ENCODE data around the gene PDS5A. TPM values are rescaled to one million over a fixed set of nuclear protein-coding genes. Genes with fewer than 3 reads are reported as not detected.

Gene PDS5A
- total and polyA plus RNA-seq, 2 donors (not counting 1 experiment from before 2014, with no cell fraction given): 46.9 to 74.0 TPM

- no peak for TF ChIP-seq CTCF (conservative IDR thresholded peaks at IDR 0.05 in 1 of 2, IDR thresholded peaks at IDR 0.05 in 1 of 2; ENCODE audit: low read depth in 1 of 2, low read length in 2 of 2)
- TF ChIP-seq EZH2 (IDR thresholded peaks at IDR 0.05; ENCODE audit: low read length, missing control alignments): no peak
Observed at GRCh38 chr4:39888541-39888940, 89.2 kb downstream of the PDS5A start.

GRCh38 chr4:39883646-39884045 is 94.1 kb downstream of the PDS5A start:
- no peak for TF ChIP-seq CTCF (conservative IDR thresholded peaks at IDR 0.05 in 1 of 2, IDR thresholded peaks at IDR 0.05 in 1 of 2; ENCODE audit: low read depth in 1 of 2, low read length in 2 of 2)
- no peak for TF ChIP-seq EZH2 (IDR thresholded peaks at IDR 0.05; ENCODE audit: low read length, missing control alignments)
- Histone ChIP-seq H2AFZ (ENCODE audit: low read length) (no peak overlapping the region), H3K36me3 (ENCODE audit: control insufficient read depth, insufficient read depth, low read length) (no peaks in the 10 kb centered on the region), H3K79me2 (ENCODE audit: control insufficient read depth, insufficient read depth, low read length) (no peaks in the 10 kb centered on the region), H3K4me3 (replicated peaks in 1 of 4; ENCODE audit: control extremely low read depth in 1 of 4, insufficient read depth in 1 of 4, low read depth in 3 of 4, low read length in 4 of 4) (no peak overlapping the region), H3K9ac (ENCODE audit: insufficient read depth, low read length) (no peak overlapping the region), H3K27ac (ENCODE audit: insufficient read depth, low read length) (no peak overlapping the region), H3K27me3 (ENCODE audit: control insufficient read depth, insufficient read depth, low read length) (no peaks in the 10 kb centered on the region), H4K20me1 (ENCODE audit: control insufficient read depth, extremely low read depth, insufficient read depth, low read length) (no peaks in the 10 kb centered on the region), H3K4me1 (ENCODE audit: control insufficient read depth, extremely low read depth, insufficient read depth, low read length) (no peaks in the 10 kb centered on the region), H3K9me3 (ENCODE audit: control insufficient read depth, insufficient read depth, low read depth, low read length) (no peaks in the 10 kb centered on the region), H3K4me2 (ENCODE audit: extremely low read depth, insufficient read depth, low read length) (no peak overlapping the region)
- DNase-seq (ENCODE audit: low read depth in 2 of 2): peak in 1 of 2 donors; percentile 83

More at GRCh38 chr4:39888541-39888940, 89.2 kb downstream of the PDS5A start:
- Histone ChIP-seq H3K9me3 (ENCODE audit: control insufficient read depth, insufficient read depth, low read depth, low read length) (no peaks in the 10 kb centered on the region), H2AFZ (ENCODE audit: low read length) (no peak overlapping the region), H3K36me3 (ENCODE audit: control insufficient read depth, insufficient read depth, low read length) (no peaks in the 10 kb centered on the region), H3K27me3 (ENCODE audit: control insufficient read depth, insufficient read depth, low read length) (no peaks in the 10 kb centered on the region), H4K20me1 (ENCODE audit: control insufficient read depth, extremely low read depth, insufficient read depth, low read length) (no peaks in the 10 kb centered on the region), H3K27ac (ENCODE audit: insufficient read depth, low read length) (no peak overlapping the region), H3K4me3 (replicated peaks in 1 of 4; ENCODE audit: control extremely low read depth in 1 of 4, insufficient read depth in 1 of 4, low read depth in 3 of 4, low read length in 4 of 4) (no peak overlapping the region), H3K9ac (ENCODE audit: insufficient read depth, low read length) (no peak overlapping the region), H3K4me2 (ENCODE audit: extremely low read depth, insufficient read depth, low read length) (no peak overlapping the region), H3K79me2 (ENCODE audit: control insufficient read depth, insufficient read depth, low read length) (no peaks in the 10 kb centered on the region), H3K4me1 (ENCODE audit: control insufficient read depth, extremely low read depth, insufficient read depth, low read length) (no peaks in the 10 kb centered on the region)
- no peak for DNase-seq (ENCODE audit: low read depth in 2 of 2)

- H3K4me2 ChIP-seq (ENCODE audit: extremely low read depth, insufficient read depth, low read length): no peak overlapping the region
- H3K79me2 ChIP-seq (ENCODE audit: control insufficient read depth, insufficient read depth, low read length): no peaks in the 10 kb centered on the region
- no peaks in the 10 kb centered on the region for H3K27me3 ChIP-seq (ENCODE audit: control insufficient read depth, insufficient read depth, low read length)
- no peaks in the 10 kb centered on the region for H4K20me1 ChIP-seq (ENCODE audit: control insufficient read depth, extremely low read depth, insufficient read depth, low read length)
- TF ChIP-seq EZH2 (IDR thresholded peaks at IDR 0.05; ENCODE audit: low read length, missing control alignments): no peak
- no peak for TF ChIP-seq CTCF (conservative IDR thresholded peaks at IDR 0.05 in 1 of 2, IDR thresholded peaks at IDR 0.05 in 1 of 2; ENCODE audit: low read depth in 1 of 2, low read length in 2 of 2)
- H3K4me3 ChIP-seq (replicated peaks in 1 of 4; ENCODE audit: control extremely low read depth in 1 of 4, insufficient read depth in 1 of 4, low read depth in 3 of 4, low read length in 4 of 4): no peak overlapping the region
- no peak overlapping the region for H2AFZ ChIP-seq (ENCODE audit: low read length)
- no peaks in the 10 kb centered on the region for H3K9me3 ChIP-seq (ENCODE audit: control insufficient read depth, insufficient read depth, low read depth, low read length)
- H3K9ac ChIP-seq (ENCODE audit: insufficient read depth, low read length): no peak overlapping the region
- no peak for DNase-seq (ENCODE audit: low read depth in 2 of 2)
- no peak overlapping the region for H3K27ac ChIP-seq (ENCODE audit: insufficient read depth, low read length)
- H3K36me3 ChIP-seq (ENCODE audit: control insufficient read depth, insufficient read depth, low read length): peaks cover 1% of the 10 kb centered on the region
- no peaks in the 10 kb centered on the region for H3K4me1 ChIP-seq (ENCODE audit: control insufficient read depth, extremely low read depth, insufficient read depth, low read length)
Observed at GRCh38 chr4:39881789-39882188, 95.9 kb downstream of the PDS5A start.

Data from fibroblast of lung (primary cell).